Neutrophil (primary cell): Measurements from ENCODE around the gene CIRBP.

Experiments used
- H3K27ac ChIP-seq: fragments of 200-600 bp; sonication (generic); 2 replicates; pipeline ENCODE4 v1.5.1; 2016; ENCODE audit warnings: mild to moderate bottlenecking, moderate library complexity
- H3K27me3 ChIP-seq: fragments of 200-600 bp; sonication (generic); 2 replicates; pipeline ENCODE4 v1.6.0; 2016; ENCODE audit warnings: mild to moderate bottlenecking
- H3K36me3 ChIP-seq: fragments of 200-600 bp; sonication (generic); 2 replicates; pipeline ENCODE4 v1.5.1; 2017
- H3K4me1 ChIP-seq, 2 experiments: fragments of 200-600 bp in 1 of 2; sonication (generic) in 1 of 2; 1 replicate in 1 of 2; 2 replicates in 1 of 2; pipeline versions ENCODE4 v1.5.1 to v1.6.1; 2013 to 2016; ENCODE audit warnings: low read depth in 1 of 2, low read length in 1 of 2, mild to moderate bottlenecking in 1 of 2, moderate library complexity in 1 of 2; ENCODE audit not compliant: control insufficient read depth in 1 of 2, insufficient read depth in 1 of 2
- H3K4me3 ChIP-seq, 2 experiments: fragments of 200-600 bp in 1 of 2; sonication (generic) in 1 of 2; 1 replicate in 1 of 2; 2 replicates in 1 of 2; pipeline ENCODE4 v1.5.1; 2013 to 2016; ENCODE audit warnings: low read depth in 1 of 2, low read length in 1 of 2, mild to moderate bottlenecking in 1 of 2, moderate library complexity in 1 of 2
- H3K9me3 ChIP-seq: fragments of 200-600 bp; sonication (generic); 2 replicates; pipeline ENCODE4 v1.5.1; 2016
- CTCF ChIP-seq: fragments of 200-600 bp; sonication (generic); IDR thresholded peaks from 2 replicates; pipeline ENCODE4 v1.5.1; 2016; ENCODE audit warnings: antibody characterized with exemption

The CIRBP gene

DNA sequence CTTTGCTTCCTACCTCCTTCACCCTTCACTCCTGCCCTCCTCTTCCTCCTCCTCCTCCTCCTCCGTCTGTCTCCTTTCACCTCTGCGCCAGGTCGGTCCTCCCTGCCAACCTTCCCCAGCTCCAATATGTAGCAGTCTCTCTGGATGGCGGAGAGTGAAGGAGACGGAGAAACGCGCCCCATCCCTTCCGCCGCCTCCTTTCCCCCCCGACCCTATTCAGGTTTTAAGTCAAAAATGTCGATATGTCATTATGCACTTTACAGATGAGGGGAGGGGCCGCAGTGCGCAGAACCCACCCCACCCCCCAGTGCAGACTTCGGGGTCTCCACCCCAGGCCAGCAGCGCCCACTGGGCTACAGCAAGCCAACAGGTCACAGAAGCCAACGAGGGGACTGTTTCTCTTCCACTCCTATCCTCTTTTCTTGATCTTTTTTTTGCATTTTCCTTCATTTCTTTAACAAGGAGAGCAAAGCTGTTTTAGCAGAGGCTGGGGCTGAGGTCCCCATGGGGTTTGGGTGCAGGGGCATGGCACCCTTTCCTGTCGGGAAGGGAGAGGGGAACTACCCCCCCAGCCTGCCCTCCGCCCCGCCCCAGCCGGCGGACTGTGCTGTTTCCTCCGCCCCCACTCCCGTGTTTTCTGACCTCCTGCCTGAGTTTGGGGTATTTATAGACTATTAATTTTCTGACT, 11.5 kb upstream of the CIRBP start:
- H3K27me3 ChIP-seq, result no peaks in the 10 kb centered on the region
- no peak for TF ChIP-seq CTCF
- H3K4me1 ChIP-seq, result peaks cover 87% of the 10 kb centered on the region in 2 experiments
- peak overlapping the region; percentile 71 to 72 for H3K4me3 ChIP-seq
- peaks cover 14% of the 10 kb centered on the region for H3K9me3 ChIP-seq
- H3K36me3 ChIP-seq, result peaks cover 71% of the 10 kb centered on the region
- peak overlapping the region; percentile 100 for H3K27ac ChIP-seq

- no peaks in the 10 kb centered on the region for H3K27me3 ChIP-seq
- H3K4me1 ChIP-seq, result peaks cover 89 to 92% of the 10 kb centered on the region in 2 experiments
- H3K4me3 ChIP-seq, result peak overlapping the region; percentile 71 to 72
These were observed 11.0 kb upstream of the CIRBP start for GRCh38 chr19:1258163-1258492.

DNA sequence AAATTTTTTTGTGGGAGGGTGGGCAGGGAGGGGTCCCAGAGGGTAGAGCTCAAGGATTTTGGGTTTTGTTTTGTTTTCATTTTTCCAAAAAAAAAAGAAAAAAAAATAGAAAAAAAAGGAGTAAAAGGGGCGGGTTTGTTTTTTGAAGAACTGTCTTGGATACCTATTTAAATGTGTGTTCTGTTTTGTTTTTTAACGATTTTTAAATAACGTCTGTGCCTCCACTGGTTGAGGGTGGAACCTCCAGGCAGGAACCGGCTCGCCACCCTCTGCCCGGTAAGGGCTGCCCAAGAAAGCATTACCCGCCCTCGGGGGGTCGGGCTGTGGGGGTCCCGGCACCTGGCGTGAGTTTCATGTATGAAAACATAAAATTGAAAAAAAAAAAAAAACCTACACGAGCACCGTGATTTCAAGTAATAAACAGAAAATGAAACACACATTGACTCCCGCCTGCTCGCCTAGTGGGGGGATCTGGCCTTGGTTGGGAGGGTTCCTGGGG, 10.4 kb upstream of the CIRBP start:
- peaks cover 60% of the 10 kb centered on the region for H3K36me3 ChIP-seq
- peak overlapping the region; percentile 71 to 72 for H3K4me3 ChIP-seq
- peaks cover 86 to 93% of the 10 kb centered on the region in 2 experiments for H3K4me1 ChIP-seq
- peak overlapping the region; percentile 100 for H3K27ac ChIP-seq
- peaks cover 14% of the 10 kb centered on the region for H3K9me3 ChIP-seq
- no peaks in the 10 kb centered on the region for H3K27me3 ChIP-seq
- TF ChIP-seq CTCF, result no peak

More at GRCh38 chr19:1258163-1258492, 11.0 kb upstream of the CIRBP start:
- TF ChIP-seq CTCF, result no peak
- Histone ChIP-seq H3K27ac (peak overlapping the region; percentile 100), H3K9me3 (peaks cover 14% of the 10 kb centered on the region), H3K36me3 (peaks cover 66% of the 10 kb centered on the region)

DNA sequence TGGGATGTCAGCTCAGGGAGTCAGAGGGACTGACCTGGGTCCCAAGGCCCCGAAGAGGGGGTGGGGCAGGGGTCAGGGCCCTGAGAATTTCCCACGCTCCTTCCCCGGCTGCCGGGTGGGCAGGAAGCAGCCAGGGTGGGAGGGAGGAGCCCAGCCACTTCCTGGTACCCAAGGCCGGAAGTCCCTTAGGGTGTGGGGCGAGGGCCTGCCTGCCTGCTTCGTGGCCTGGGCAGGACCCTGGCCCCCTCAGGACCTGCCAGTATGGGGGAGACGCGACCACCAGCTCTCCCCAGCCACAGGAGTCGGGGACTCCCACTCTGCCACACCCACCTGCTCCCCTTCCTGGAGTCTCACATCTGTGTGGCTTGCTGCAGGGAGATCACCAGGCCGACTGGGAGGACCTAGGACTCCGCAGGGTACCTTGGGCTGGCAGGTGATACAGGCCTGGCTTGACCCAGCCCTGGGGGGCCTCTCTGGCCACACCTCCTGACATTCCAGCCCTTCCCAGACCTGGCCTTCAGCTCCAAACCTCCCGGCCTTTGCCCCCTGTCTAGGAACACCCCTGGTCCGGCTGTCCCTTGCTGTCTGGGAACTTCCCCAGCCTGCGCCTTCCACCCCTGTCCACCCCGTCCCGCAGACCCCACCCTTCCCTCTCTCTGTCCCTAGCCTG, 9.8 kb upstream of the CIRBP start:
- Histone ChIP-seq H3K27ac (peak overlapping the region; percentile 100), H3K27me3 (no peaks in the 10 kb centered on the region), H3K4me3 (peak overlapping the region; percentile 71 to 72), H3K9me3 (peaks cover 10% of the 10 kb centered on the region), H3K36me3 (peaks cover 54% of the 10 kb centered on the region), H3K4me1 (peaks cover 82 to 91% of the 10 kb centered on the region in 2 experiments)
- no peak for TF ChIP-seq CTCF

- Histone ChIP-seq H3K4me3 (peak overlapping the region; percentile 71 to 72), H3K27me3 (no peaks in the 10 kb centered on the region), H3K27ac (peak overlapping the region; percentile 100), H3K9me3 (peaks cover 3% of the 10 kb centered on the region), H3K36me3 (peaks cover 49% of the 10 kb centered on the region), H3K4me1 (peaks cover 82 to 86% of the 10 kb centered on the region in 2 experiments)
- no peak for TF ChIP-seq CTCF
These were observed 9.0 kb upstream of the CIRBP start for GRCh38 chr19:1259876-1260748.
